AG10803 (cell line): ENCODE measurements around the gene THSD7B.

ENCODE experiments used
- DNase-seq: peaks from one replicate; pipeline ENCODE4 v3.0.0; 2010; ENCODE audit warnings: low read depth
- H3K4me3 ChIP-seq: 2 replicates; pipeline ENCODE4 v1.5.1; 2011; ENCODE audit warnings: mild to moderate bottlenecking, low read length, control low read depth
- TF ChIP-seq, protein P1 (sequence below): conservative IDR thresholded peaks from 2 replicates; pipeline ENCODE4 v1.5.1; 2011; ENCODE audit warnings: mild to moderate bottlenecking, low read length, control low read depth, inconsistent platforms

Gene THSD7B

GRCh38 chr2:137229834-137230233, 464.5 kb downstream of the THSD7B start:
- TF ChIP-seq, protein P1, sequence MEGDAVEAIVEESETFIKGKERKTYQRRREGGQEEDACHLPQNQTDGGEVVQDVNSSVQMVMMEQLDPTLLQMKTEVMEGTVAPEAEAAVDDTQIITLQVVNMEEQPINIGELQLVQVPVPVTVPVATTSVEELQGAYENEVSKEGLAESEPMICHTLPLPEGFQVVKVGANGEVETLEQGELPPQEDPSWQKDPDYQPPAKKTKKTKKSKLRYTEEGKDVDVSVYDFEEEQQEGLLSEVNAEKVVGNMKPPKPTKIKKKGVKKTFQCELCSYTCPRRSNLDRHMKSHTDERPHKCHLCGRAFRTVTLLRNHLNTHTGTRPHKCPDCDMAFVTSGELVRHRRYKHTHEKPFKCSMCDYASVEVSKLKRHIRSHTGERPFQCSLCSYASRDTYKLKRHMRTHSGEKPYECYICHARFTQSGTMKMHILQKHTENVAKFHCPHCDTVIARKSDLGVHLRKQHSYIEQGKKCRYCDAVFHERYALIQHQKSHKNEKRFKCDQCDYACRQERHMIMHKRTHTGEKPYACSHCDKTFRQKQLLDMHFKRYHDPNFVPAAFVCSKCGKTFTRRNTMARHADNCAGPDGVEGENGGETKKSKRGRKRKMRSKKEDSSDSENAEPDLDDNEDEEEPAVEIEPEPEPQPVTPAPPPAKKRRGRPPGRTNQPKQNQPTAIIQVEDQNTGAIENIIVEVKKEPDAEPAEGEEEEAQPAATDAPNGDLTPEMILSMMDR: no peak
- DNase-seq: no peak
- no peak overlapping the region for H3K4me3 ChIP-seq

- DNase-seq: no peak
- TF ChIP-seq, protein P1: no peak
- H3K4me3 ChIP-seq: no peak overlapping the region
Measured at GRCh38 chr2:137231628-137232027, 466.3 kb downstream of the THSD7B start.

- DNase-seq: no peak
- no peak overlapping the region for H3K4me3 ChIP-seq
- TF ChIP-seq, protein P1: no peak
Measured at GRCh38 chr2:137232076-137232475, 466.7 kb downstream of the THSD7B start.

GRCh38 chr2:137233091-137233490, 467.7 kb downstream of the THSD7B start:
- TF ChIP-seq, protein P1: no peak
- DNase-seq: no peak
- H3K4me3 ChIP-seq: no peak overlapping the region

DNA sequence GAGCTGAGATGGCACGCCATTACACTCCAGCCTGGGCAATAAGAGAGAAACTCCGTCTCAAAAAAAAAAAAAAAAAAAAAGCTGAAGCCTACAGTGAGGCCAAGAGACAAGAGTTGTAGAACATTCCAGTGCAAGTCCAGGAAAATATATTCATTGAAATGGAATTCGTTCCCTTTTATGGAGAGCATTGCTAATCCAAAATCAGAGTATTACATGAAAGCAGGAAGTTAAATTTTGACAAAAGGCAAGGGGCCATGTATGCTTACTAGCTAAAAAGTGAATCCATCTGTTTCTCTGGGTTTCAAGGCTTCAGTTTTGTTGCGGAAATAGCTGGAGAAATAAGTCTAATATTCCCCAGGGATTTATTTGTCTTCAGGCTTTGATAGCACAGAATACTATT, 471.7 kb downstream of the THSD7B start:
- TF ChIP-seq, protein P1: no peak
- H3K4me3 ChIP-seq: no peak overlapping the region
- peak; percentile 95 for DNase-seq

- no peak for DNase-seq
- TF ChIP-seq, protein P1: no peak
- no peak overlapping the region for H3K4me3 ChIP-seq
Measured at GRCh38 chr2:137238065-137238464, 472.7 kb downstream of the THSD7B start.

- no peak overlapping the region for H3K4me3 ChIP-seq
- TF ChIP-seq, protein P1: no peak
- peak; percentile 22 for DNase-seq
Measured at GRCh38 chr2:137249463-137250130, 484.3 kb downstream of the THSD7B start.
